GM12874 (cell line): Measurements from ENCODE around the gene TTC7B.

Experiments
- TF ChIP-seq, protein P1 (sequence below): IDR thresholded peaks from 2 replicates; pipeline ENCODE4 v1.5.1; 2011; ENCODE audit warnings: low read depth, mild to moderate bottlenecking, control low read depth, low read length, moderate library complexity; ENCODE audit not compliant: insufficient read depth

The TTC7B gene

DNA sequence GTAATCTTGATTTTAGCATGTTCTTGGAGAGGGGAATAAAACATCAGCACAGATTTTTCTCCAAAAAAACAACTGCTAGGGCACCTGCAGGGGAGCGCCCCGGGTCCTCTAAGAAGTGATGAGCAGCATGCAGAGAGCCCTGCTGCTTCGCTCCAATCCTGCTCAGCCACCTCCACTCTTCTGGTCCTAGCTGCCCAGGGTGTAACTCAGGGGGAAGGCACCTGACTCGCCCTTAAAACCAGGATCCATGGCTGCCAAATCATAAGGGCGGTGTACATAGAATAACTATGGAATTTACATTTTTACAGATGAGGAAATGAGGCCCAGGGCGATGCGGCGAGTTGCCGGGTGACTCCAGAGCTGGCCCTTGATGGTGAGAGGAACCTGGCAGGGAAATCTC is 214.7 kb downstream of the TTC7B start:
- TF ChIP-seq, protein P1, sequence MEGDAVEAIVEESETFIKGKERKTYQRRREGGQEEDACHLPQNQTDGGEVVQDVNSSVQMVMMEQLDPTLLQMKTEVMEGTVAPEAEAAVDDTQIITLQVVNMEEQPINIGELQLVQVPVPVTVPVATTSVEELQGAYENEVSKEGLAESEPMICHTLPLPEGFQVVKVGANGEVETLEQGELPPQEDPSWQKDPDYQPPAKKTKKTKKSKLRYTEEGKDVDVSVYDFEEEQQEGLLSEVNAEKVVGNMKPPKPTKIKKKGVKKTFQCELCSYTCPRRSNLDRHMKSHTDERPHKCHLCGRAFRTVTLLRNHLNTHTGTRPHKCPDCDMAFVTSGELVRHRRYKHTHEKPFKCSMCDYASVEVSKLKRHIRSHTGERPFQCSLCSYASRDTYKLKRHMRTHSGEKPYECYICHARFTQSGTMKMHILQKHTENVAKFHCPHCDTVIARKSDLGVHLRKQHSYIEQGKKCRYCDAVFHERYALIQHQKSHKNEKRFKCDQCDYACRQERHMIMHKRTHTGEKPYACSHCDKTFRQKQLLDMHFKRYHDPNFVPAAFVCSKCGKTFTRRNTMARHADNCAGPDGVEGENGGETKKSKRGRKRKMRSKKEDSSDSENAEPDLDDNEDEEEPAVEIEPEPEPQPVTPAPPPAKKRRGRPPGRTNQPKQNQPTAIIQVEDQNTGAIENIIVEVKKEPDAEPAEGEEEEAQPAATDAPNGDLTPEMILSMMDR: no peak

DNA sequence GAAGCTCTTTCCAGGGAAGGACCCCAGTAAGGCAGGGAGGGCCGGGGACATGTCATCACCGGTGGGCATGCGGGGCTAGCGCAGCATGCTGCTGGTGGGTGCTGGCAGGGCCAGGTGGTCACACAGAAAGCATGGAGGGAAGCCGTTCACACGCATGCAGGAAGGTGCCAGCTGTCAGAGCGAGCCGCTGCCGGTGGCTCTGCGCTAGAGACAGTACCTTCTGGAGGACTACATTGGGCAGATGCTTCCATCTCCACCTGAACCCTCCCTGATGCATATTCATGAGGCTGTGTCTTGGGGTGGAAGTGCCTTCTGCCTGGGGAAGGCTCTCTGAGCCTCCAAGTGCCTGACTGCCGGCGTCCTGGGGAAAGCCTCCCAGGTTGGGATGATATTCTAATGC is 215.6 kb downstream of the TTC7B start:
- TF ChIP-seq, protein P1: no peak

DNA sequence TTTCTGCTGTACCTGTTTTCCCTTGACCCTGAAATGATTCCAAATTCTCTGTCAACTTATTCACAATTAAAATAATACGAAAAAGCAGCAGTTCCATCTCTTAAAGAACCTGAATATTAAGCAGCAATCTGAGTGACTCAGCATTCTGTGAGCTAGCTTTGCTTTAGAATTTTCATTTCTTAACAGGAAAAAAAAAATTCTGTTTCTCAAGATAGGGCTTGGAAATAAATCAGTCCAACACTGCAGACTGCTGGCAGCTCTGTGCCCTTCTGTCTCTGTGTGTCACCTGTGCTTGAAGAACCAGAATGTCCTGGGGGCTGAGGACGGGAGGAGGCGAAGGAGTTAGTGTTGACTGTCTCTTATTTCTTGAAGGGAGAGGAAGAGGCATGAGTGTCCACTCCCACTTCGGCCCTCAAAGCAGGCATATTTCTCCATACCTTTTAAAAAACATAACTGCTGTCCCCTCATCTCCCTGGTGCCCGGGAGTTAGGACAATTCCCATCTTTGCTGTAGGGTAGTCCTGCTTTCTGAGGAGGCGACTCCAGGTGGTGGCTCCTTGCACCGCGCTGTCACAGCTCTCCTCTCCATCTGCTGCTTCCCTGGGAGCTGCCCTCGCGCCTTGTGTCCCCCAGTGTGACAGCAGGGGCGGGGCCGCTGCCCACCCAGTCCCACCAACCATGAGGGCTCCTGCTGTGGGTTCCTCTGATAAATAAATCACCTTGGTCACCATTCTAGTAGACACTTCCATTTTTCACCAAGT is 216.3 kb downstream of the TTC7B start:
- TF ChIP-seq, protein P1: no peak

DNA sequence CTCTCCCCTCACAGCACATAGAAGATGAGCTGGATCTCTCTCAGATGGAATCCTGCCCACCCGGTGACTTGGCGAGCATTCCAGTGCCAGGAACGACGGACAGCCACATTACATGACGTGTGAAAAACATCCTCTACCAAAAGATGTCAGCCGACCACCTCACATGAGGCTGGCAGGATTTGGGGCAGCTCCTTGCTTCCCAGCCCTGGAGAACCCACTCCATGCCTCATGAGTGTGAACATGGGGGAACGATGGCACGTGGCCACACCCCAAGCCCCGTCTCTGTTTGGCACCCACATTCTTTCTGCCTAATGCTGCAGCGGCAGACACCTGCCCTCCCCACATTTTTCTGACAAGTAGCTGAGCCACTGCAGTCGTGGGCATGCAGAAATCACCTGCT is 216.9 kb downstream of the TTC7B start:
- TF ChIP-seq, protein P1: no peak

DNA sequence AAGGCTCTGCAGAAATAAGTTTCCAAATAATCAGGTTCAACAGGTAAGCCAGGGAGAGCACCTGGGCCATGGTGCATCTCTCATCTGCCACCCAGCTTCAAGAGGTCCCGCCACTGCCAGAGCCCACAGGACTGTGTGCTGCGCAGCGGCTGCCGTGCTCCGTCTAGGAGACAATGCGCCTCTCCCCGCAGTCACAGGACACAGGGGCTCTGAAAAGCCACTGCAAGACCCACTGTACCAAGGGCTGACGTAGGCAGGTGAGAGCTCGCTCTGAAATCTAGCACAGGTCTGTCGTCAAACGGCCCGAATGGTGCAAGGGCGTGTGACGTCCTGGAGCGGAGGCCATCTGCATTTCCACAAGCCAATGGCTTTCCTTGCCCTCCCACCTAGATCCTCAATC is 218.3 kb downstream of the TTC7B start:
- TF ChIP-seq, protein P1: no peak

DNA sequence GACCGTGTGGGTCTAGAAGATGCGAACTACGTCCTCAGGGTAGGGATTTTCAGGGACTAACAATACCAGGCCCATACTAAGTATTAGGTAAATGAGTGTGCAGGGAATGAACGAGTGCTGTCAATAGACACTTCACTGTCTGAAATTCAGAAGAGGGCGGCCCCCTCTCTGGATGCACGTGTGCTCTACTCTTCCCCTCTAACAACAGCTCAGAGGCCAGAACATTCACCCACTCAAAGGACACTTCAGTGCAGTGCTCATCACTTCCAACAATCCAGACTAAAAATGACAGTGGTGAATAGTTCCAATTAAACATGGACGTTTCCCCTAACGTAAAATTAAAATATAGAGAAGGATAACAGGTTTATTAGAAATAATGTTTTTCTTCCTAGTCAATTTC is 219.5 kb downstream of the TTC7B start:
- TF ChIP-seq, protein P1: no peak

DNA sequence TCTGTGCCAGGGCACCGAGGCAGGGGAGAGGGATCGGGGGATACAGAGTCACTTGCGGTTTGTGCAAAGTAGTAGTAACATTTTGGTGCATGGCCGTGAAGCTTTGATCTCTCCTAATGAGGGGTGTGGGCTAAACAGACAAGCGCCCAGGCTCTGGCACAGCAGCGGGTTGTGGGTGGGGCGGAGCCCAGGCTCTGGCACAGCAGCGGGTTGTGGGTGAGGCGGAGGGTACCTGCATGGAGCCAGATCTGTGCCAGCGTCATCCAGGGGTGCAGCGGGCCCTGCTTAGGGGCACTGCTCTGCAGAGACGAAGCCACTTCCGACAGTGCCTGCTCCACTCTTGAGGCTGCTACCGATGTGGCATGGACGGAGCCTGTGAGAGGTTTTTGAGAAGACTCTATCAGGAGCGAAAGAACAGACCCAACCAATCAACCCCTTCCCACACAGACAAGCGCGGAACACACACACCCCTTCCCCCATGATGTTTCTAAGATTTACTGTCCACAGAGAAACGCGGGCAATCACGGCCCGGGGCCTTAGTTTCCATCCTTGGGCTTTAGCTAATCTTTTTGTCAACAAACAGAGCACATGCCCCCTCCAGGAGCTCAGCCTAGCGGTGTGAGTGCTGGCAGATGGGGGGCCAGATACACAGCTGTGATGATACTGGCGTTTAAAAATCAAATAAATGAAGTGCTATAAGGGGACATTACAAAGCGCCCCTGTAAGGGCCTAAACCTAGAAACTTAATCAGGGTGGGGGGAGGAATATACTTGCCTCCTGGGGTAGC is 222.8 kb downstream of the TTC7B start:
- TF ChIP-seq, protein P1: no peak
